Epidermal melanocyte (primary cell): ENCODE data around the gene MRPL36.

Experiments used
- DNase-seq: peaks from one replicate; pipeline ENCODE4 v3.0.0; 2011; ENCODE audit warnings: low spot score; ENCODE audit not compliant: insufficient read length

MRPL36 gene

GRCh38 chr5:1782385-1783215 lies 17.0 kb downstream of the MRPL36 start:
- DNase-seq, result no peak

DNA sequence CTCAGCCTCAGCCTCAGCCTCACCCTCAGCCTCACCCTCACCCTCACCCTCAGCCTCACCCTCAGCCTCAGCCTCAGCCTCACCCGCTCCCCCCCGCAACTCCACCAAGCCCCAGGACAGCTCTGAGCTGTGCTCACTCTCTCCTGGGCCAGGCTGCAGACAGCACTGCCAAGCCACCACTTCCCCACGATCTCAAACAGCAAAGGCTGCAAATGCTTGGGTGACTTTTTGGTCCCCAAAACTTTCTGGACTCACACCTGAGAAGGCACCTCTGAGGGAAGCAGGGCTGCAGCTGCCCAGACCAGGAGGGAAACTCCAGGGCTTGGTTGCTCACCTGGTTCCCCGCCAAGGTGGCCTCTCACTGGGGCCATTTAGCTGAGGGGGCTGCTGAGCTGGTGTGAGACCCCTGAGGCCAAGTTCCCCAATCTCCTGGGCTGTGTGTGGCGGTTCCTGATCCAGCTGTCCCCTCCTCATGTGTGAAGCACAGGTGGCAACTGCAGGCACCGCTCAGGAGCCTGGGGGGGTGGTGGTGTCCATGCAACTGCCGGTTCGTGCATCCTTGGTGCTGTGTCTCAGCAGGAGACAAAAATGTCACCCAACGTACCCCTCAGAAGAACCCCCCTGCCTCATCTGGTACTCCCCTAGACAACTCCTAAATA lies 17.8 kb downstream of the MRPL36 start:
- no peak for DNase-seq

GRCh38 chr5:1781107-1781506 lies 18.5 kb downstream of the MRPL36 start:
- no peak for DNase-seq

DNA sequence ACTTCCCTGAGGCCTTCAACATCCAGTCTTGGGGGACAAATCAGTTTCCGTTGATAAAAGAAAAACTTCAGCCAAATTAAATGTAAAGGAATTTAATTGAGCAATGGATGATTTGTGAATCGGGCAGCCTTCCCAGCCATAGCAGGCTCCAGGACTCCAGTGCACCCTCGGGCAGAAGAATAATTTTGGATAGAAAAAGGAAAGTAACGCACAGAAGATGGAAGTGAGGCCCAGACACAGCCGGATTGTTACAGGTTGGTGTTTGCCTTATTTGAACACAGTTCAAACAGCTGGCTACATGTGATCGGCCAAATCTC lies 19.1 kb downstream of the MRPL36 start:
- DNase-seq, result no peak

DNA sequence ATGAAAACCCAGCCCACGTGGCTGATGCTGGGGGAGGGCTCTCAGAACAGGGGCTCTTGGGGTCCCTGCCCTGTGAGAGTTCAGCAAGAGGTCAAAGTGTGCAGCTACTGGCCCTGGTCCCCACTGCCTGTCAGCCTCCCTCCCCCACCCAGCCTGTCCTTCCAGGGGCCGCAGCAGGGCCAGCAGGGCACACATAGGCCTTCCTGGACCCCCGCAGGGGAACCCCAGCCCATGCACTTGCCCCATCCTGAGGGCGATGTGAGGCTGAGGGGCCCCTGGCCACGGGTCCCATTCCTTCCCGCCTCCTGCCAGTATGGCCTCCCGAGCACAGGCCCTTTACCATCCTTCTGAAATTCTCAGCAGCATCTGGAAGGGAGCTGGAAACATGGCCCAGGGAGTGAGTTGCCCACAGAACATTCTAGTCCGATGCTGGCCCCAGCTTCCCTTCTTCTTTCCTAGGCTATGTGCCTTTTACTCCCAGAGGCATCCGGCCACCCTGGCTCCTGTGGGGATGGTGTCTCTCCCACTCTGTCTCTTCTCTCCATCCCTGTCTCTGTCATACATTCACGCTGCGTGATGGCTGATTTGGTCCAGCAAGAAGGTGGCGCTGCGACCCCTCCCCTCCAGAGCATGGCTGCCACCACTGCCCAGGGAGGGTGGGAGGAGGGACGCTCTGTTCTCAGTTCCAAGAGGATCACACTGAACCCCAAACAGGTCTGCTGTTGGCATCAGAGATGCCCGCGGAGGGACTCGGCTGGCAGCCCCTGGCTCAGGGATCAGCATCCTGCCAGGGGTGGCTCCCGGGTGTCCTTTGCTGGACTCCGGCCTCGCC lies 19.6 kb downstream of the MRPL36 start:
- no peak for DNase-seq

DNA sequence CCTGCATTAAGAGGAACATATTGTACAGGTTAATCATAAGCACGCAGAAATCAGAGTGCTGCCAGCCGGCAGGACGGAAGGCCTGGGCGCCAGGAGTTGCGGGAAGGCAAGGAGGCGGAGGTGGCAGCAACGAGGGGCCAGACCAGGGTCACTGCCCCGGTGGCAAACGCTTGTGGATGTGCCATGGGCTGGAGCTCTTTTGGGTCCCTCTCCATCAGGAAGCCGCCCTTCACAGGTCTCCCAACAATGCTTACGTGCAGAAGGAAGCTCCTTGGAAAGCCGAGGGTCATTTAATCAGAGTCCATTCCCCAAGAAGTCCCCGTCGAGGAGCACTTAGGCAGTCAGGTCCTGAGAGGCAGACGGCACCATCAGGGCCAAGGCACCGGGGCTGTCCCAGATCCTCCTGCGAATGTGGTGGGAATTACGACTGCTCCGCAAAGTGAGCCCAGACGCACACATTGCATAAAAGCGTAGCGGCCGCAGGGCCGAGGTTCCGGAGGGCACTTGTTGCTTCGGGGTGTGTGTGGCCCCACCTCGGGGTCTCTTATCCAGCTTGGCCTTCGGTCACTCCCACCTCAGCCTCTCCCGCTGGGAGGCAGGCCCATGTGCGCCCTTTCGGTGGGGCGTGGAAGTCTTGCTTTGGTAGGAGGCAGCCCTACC lies 20.5 kb downstream of the MRPL36 start:
- DNase-seq, result no peak

- no peak for DNase-seq
These were observed 21.3 kb downstream of the MRPL36 start for GRCh38 chr5:1778138-1779020.

- no peak for DNase-seq
These were observed 22.1 kb downstream of the MRPL36 start for GRCh38 chr5:1777281-1778137.

DNA sequence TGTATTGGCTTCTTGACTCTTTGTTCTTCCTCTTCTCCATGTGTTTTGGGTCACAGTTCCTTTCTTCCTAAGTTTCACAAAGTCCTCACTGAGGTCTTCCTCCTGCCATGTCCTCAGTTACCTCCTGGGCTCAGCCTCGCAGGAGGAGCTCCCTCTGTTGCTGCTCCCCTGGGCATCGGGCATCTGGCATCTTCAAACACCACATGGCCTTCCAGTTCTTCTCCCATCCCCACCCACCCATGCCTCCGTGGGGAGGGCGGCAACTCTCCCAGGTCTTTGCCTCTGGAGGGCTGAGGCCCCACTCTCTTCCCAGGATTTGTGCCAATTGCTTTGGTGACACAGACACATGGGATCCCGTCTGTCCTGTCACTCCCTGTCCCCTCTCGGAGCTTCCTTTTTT lies 22.8 kb downstream of the MRPL36 start:
- no peak for DNase-seq

DNA sequence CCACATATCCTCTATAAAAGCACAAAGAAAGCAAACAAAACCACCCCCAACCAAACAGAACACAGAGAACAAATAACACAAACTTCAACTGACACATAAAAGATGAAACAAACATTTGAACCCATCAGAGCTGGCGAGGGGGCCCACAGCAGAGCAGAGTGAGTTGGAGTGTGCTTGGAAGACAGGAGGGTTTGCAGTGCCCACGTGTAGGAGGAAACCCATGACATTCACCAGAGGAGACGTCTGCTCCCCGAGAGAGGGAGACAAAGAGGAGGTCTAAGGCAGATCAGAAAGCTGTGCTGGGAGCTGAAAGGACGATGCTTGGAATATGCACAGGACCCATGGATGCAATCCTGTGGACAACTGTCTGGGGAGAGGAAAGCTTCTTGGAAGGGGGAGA lies 27.0 kb downstream of the MRPL36 start:
- DNase-seq, result no peak

DNA sequence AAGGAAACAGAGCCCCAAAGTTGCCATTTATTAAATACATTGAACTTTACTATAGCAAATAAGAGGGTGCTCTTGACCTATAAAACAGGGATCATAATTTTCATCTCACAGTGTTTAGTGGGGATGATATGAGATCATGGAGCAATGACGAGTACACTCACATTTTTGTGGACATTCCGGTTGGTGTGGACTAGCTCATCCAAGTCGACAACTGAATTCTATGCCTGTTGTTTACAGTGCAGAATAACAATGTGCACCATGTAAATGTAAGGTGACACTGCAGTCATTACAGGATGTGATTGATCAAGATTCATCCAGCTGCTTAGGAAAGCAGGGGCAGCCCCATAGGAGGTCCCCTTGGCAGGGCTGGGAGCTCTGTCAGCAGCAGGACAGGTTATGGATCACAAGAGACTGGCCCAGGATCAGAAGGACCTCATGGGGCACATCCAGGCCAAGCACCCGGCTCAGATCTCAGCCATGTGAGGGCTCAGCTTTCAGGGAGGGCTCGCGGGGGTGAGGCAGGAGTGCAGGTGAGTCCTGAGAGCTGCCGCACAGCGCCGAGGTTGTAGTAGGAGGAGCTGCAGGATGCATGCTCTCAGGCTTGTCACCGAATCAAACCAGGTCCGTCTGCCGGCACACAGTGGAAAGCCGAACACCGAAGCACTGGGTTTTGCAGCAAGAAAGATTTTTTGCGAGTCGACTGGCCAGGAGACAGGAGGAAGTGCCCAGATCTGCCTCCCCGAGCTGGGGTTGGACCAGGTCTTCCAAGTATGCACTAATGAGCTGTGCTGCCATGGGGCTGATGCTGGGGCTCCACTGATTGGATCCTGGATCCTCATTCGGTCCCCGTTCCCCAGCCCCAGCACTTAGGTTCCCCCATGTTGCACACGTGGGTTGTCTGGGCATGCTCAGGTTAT lies 28.2 kb downstream of the MRPL36 start:
- no peak for DNase-seq

- no peak for DNase-seq
These were observed 29.2 kb downstream of the MRPL36 start for GRCh38 chr5:1770443-1770802.

- DNase-seq, result no peak
These were observed 29.7 kb downstream of the MRPL36 start for GRCh38 chr5:1769752-1770442.

- DNase-seq, result no peak
These were observed 30.5 kb downstream of the MRPL36 start for GRCh38 chr5:1769017-1769640.

DNA sequence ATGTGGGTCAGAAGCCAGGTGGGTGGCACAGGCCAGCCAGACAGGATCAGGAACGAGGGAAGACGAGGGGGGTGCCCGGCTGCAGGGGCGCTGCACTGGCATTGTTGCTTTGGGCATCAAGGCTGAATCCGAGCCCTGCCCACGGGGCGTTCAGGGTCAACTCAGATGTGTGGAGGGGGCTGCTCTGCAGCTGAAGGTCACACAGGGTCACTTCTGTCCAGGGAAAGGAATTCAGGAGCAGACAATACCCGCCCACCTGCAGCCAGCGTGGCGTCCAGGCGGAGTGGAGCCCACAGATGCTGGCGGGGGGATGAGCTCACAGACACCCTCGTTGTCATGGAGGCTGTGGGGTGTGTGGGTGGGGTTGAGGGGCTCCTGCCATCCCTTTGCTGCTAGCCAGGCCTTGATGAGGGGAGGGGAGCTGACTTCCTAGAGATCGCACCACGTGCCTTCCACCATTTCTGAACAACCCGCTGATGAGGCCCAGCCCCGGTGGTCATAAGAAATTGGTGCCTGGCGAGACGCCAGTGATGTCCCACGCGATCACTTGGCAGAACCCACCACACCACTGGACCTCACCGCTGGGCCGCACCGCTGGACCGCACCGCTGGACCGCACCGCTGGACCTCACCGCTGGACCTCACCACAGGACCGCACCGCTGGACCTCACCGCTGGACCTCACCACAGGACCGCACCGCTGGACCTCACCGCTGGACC lies 31.2 kb downstream of the MRPL36 start:
- no peak for DNase-seq

DNA sequence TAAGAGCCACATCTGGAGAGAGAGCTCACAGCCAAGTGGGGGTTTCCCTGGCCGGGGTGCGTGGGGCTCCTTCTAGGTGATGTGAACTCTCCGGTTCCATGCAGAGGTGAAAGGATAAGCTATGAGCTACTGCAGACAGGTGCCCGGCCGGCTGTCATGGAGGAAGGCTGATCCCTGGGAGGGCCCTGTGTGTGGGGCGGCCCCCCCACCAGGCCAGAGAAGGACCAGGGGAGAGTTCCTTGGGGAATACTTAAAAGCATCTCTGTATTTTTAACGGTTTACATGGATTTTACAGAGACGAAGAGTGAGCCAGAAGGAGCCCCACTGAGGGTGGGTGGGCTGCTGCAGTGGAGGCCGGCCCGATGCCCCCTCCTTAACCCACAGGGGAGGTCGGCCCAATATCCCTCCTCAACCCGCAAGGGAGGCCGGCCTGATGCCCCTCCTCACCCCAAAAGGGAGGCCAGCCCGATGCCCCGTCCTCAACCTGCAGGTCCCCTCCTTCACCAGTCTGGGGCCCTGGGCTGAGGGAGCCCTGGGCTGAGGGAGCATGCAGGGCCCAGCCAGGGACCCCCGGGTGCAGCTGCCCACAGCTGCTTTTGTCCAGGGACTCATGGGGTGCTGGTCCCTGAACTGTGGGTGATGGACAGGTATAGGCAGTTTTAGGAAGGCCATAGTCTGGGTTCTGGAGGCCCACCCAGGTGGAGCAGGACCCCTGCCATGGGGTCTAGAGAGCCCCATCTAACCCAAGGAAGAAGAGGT lies 31.9 kb downstream of the MRPL36 start:
- DNase-seq, result no peak
